ENCODE data around the gene CARD19. TPM values are rescaled to one million over a fixed set of nuclear protein-coding genes. Genes with fewer than 3 reads are reported as not detected.

CARD19 gene
- total RNA-seq, 1 experiment from 2014 or later = 11.4 TPM

- Histone ChIP-seq H3K9me3 (no peaks in the 10 kb centered on the region), H3K36me3 (ENCODE audit: control insufficient read depth, insufficient read depth, low read length) (no peaks in the 10 kb centered on the region), H3K4me1 (no peaks in the 10 kb centered on the region), H3K27me3 (replicated peaks; ENCODE audit: control insufficient read depth, insufficient read depth, low read length) (no peaks in the 10 kb centered on the region), H3K4me3 (ENCODE audit: low read depth, low read length) (no peak overlapping the region)
- DNase-seq = no peak
- H3K9me3 Mint-ChIP-seq (ENCODE audit: unreplicated experiment) = no peaks in the 10 kb centered on the region
- H3K36me3 Mint-ChIP-seq (ENCODE audit: insufficient read depth, unreplicated experiment) = no peaks in the 10 kb centered on the region
- ChIA-PET CTCF (interaction anchor here (1.4 kb wide), 1 partner anchor 147 kb away, joined by 4 read pairs; no protein-coding TSS in a partner anchor), POLR2A (interaction anchor here (0.5 kb wide), 1 partner anchor 60 kb away, joined by 5 read pairs; no protein-coding TSS in a partner anchor)
- no peak for TF ChIP-seq CTCF (IDR thresholded peaks at IDR 0.05; ENCODE audit: insufficient read depth in 1 of 2, low read depth in 1 of 2, low read length in 1 of 2, severe bottlenecking in 1 of 2, unreplicated experiment in 1 of 2)
- no TSS peak for BruUV-seq (replicated peaks)
- no peak overlapping the region for H3K4me3 Mint-ChIP-seq (ENCODE audit: unreplicated experiment)
- no peaks in the 10 kb centered on the region for H3K27me3 Mint-ChIP-seq (ENCODE audit: insufficient read depth, unreplicated experiment)
- H3K4me1 Mint-ChIP-seq (ENCODE audit: low read depth, unreplicated experiment) = no peaks in the 10 kb centered on the region
- no peak overlapping the region for H3K27ac Mint-ChIP-seq (ENCODE audit: unreplicated experiment)
- intact Hi-C loops (cut with micrococcal nuclease; ENCODE audit: unreplicated experiment) = no loop called here
Measured at GRCh38 chr9:93155716-93156474, 59.9 kb downstream of the CARD19 start.

GRCh38 chr9:93156475-93157008 is 60.5 kb downstream of the CARD19 start:
- Mint-ChIP-seq H3K36me3 (ENCODE audit: insufficient read depth, unreplicated experiment) (no peaks in the 10 kb centered on the region), H3K4me1 (ENCODE audit: low read depth, unreplicated experiment) (no peaks in the 10 kb centered on the region), H3K4me3 (ENCODE audit: unreplicated experiment) (no peak overlapping the region), H3K9me3 (ENCODE audit: unreplicated experiment) (no peaks in the 10 kb centered on the region), H3K27ac (ENCODE audit: unreplicated experiment) (no peak overlapping the region), H3K27me3 (ENCODE audit: insufficient read depth, unreplicated experiment) (no peaks in the 10 kb centered on the region)
- Histone ChIP-seq H3K9me3 (no peaks in the 10 kb centered on the region), H3K27me3 (replicated peaks; ENCODE audit: control insufficient read depth, insufficient read depth, low read length) (no peaks in the 10 kb centered on the region), H3K4me3 (ENCODE audit: low read depth, low read length) (no peak overlapping the region), H3K4me1 (no peaks in the 10 kb centered on the region), H3K36me3 (ENCODE audit: control insufficient read depth, insufficient read depth, low read length) (no peaks in the 10 kb centered on the region)
- no TSS peak for BruUV-seq (replicated peaks)
- ChIA-PET POLR2A (no interaction called here), CTCF (interaction anchor here (1.4 kb wide), 1 partner anchor 146 kb away, joined by 4 read pairs; no protein-coding TSS in a partner anchor)
- DNase-seq = no peak
- TF ChIP-seq CTCF (IDR thresholded peaks at IDR 0.05; ENCODE audit: insufficient read depth in 1 of 2, low read depth in 1 of 2, low read length in 1 of 2, severe bottlenecking in 1 of 2, unreplicated experiment in 1 of 2) = no peak
- intact Hi-C loops (cut with micrococcal nuclease; ENCODE audit: unreplicated experiment) = no loop called here

GRCh38 chr9:93159601-93160471 is 63.8 kb downstream of the CARD19 start:
- peak; percentile 77 to 88 for TF ChIP-seq CTCF (IDR thresholded peaks at IDR 0.05; ENCODE audit: insufficient read depth in 1 of 2, low read depth in 1 of 2, low read length in 1 of 2, severe bottlenecking in 1 of 2, unreplicated experiment in 1 of 2)
- Histone ChIP-seq H3K36me3 (ENCODE audit: control insufficient read depth, insufficient read depth, low read length) (no peaks in the 10 kb centered on the region), H3K4me3 (ENCODE audit: low read depth, low read length) (no peak overlapping the region), H3K9me3 (no peaks in the 10 kb centered on the region), H3K4me1 (no peaks in the 10 kb centered on the region), H3K27me3 (replicated peaks; ENCODE audit: control insufficient read depth, insufficient read depth, low read length) (no peaks in the 10 kb centered on the region)
- Mint-ChIP-seq H3K36me3 (ENCODE audit: insufficient read depth, unreplicated experiment) (no peaks in the 10 kb centered on the region), H3K27ac (ENCODE audit: unreplicated experiment) (no peak overlapping the region), H3K4me1 (ENCODE audit: low read depth, unreplicated experiment) (no peaks in the 10 kb centered on the region), H3K4me3 (ENCODE audit: unreplicated experiment) (no peak overlapping the region), H3K9me3 (ENCODE audit: unreplicated experiment) (no peaks in the 10 kb centered on the region), H3K27me3 (ENCODE audit: insufficient read depth, unreplicated experiment) (no peaks in the 10 kb centered on the region)
- BruUV-seq (replicated peaks) = no TSS peak
- ChIA-PET CTCF (interaction anchor here (0.7 kb wide), 1 partner anchor 71 kb away, joined by 4 read pairs; no protein-coding TSS in a partner anchor), POLR2A (no interaction called here)
- peak; percentile 83 to 85 for DNase-seq
- intact Hi-C loops (cut with micrococcal nuclease; ENCODE audit: unreplicated experiment) = loop anchor here (1.0 kb wide), 1 partner anchor 145 kb away; no protein-coding TSS in a partner anchor
